Measurements from ENCODE around the gene GPR137B. TPM values are rescaled to one million over a fixed set of nuclear protein-coding genes. Genes with fewer than 3 reads are reported as not detected.

GPR137B gene
- total and polyA plus RNA-seq, 2 of the 4 experiments (the other 2 are of a cell fraction) = 4.5 to 12.3 TPM

DNA sequence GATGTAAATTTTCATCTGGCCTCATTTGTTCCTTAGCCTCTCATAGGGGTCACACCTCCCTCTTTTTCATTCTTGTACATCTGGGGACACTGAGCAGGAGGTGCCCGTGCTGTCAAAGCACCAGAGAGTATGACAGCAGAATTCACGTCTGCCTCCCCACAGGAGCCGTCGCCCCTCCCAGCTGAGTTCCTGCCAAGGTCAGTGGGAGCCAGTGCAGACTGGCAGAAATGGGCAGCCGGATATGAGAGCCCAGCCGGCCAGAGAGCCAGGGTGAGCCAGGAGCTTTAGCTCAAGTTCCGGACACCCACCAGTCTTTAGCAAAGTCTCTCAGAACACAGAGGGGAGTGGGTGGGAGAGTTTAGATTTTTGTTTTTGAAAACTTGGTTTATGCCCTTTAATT lies 21.9 kb downstream of the GPR137B start:
- CTCF ChIA-PET = no interaction called here
- Histone ChIP-seq H4K91ac (ENCODE audit: insufficient read depth, low read depth, low read length) (no peak overlapping the region), H2BK120ac (ENCODE audit: low read depth, low read length) (no peak overlapping the region), H3K4me1 (ENCODE audit: control insufficient read depth, insufficient read depth, low read length) (peaks cover 2% of the 10 kb centered on the region; the same call in 1 of the 2 replicates), H3K9ac (ENCODE audit: low read depth, low read length) (no peak overlapping the region), H4K8ac (ENCODE audit: low read depth in 2 of 2, low read length in 2 of 2) (no peak overlapping the region), H3K27ac (ENCODE audit: insufficient read depth, low read length) (no peak overlapping the region), H2AFZ (replicated peaks; ENCODE audit: low read length, poor library complexity) (no peak overlapping the region), H2BK20ac (ENCODE audit: low read depth, low read length) (no peak overlapping the region), H2AK5ac (ENCODE audit: low read depth, low read length) (no peak overlapping the region), H3K14ac (replicated peaks; ENCODE audit: low read depth, low read length) (no peak overlapping the region), H2BK15ac (ENCODE audit: low read depth, low read length) (no peak overlapping the region), H3K4ac (ENCODE audit: low read depth, low read length) (no peak overlapping the region), H4K5ac (ENCODE audit: low read depth, low read length) (no peak overlapping the region), H3K79me1 (ENCODE audit: low read depth in 1 of 2, low read length in 2 of 2) (peaks cover 0 to 3% of the 10 kb centered on the region in 2 experiments; a peak in 1 of 4 replicates), H3K27me3 (ENCODE audit: control insufficient read depth, insufficient read depth, low read length) (no peaks in the 10 kb centered on the region), H3K18ac (ENCODE audit: low read depth, low read length) (no peak overlapping the region), H3K4me2 (ENCODE audit: low read depth, low read length) (no peak overlapping the region), H2BK5ac (ENCODE audit: low read depth, low read length, poor library complexity, severe bottlenecking) (no peak overlapping the region), H2AK9ac (replicated peaks; ENCODE audit: low read depth, low read length, poor library complexity) (no peak overlapping the region), H3K36me3 (ENCODE audit: control insufficient read depth, insufficient read depth, low read length) (peaks cover 2% of the 10 kb centered on the region; the same call in 1 of the 2 replicates), H3K9me1 (ENCODE audit: insufficient read depth, low read length) (no peaks in the 10 kb centered on the region), H4K20me1 (ENCODE audit: insufficient read depth, low read length) (no peaks in the 10 kb centered on the region), H3K23ac (ENCODE audit: low read depth, low read length) (no peak overlapping the region), H3K56ac (ENCODE audit: extremely low read depth, insufficient read depth, low read length) (no peak overlapping the region), H3K9me3 (ENCODE audit: control insufficient read depth, insufficient read depth, low read length) (peaks cover 6% of the 10 kb centered on the region; the same call in 1 of the 2 replicates), H3K4me3 (ENCODE audit: insufficient read depth, low read depth, low read length) (no peak overlapping the region)
- no peak for ATAC-seq (ENCODE audit: low read depth)
- no peak for TF ChIP-seq RCOR1 (IDR thresholded peaks at IDR 0.05; ENCODE audit: insufficient replicate concordance, low read length)
- TF ChIP-seq, protein P1, sequence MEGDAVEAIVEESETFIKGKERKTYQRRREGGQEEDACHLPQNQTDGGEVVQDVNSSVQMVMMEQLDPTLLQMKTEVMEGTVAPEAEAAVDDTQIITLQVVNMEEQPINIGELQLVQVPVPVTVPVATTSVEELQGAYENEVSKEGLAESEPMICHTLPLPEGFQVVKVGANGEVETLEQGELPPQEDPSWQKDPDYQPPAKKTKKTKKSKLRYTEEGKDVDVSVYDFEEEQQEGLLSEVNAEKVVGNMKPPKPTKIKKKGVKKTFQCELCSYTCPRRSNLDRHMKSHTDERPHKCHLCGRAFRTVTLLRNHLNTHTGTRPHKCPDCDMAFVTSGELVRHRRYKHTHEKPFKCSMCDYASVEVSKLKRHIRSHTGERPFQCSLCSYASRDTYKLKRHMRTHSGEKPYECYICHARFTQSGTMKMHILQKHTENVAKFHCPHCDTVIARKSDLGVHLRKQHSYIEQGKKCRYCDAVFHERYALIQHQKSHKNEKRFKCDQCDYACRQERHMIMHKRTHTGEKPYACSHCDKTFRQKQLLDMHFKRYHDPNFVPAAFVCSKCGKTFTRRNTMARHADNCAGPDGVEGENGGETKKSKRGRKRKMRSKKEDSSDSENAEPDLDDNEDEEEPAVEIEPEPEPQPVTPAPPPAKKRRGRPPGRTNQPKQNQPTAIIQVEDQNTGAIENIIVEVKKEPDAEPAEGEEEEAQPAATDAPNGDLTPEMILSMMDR (conservative IDR thresholded peaks at IDR 0.05; ENCODE audit: low read depth, low read length) = no peak
- TF ChIP-seq FOS (IDR thresholded peaks at IDR 0.05; ENCODE audit: low read depth, low read length) = no peak
- no peak for TF ChIP-seq MAFK (IDR thresholded peaks at IDR 0.05; ENCODE audit: low read depth, low read length)
- no peak for TF ChIP-seq MXI1 (IDR thresholded peaks at IDR 0.05; ENCODE audit: borderline replicate concordance, low read depth, low read length)
- TF ChIP-seq, protein P2, sequence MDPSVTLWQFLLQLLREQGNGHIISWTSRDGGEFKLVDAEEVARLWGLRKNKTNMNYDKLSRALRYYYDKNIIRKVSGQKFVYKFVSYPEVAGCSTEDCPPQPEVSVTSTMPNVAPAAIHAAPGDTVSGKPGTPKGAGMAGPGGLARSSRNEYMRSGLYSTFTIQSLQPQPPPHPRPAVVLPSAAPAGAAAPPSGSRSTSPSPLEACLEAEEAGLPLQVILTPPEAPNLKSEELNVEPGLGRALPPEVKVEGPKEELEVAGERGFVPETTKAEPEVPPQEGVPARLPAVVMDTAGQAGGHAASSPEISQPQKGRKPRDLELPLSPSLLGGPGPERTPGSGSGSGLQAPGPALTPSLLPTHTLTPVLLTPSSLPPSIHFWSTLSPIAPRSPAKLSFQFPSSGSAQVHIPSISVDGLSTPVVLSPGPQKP (IDR thresholded peaks at IDR 0.05; ENCODE audit: borderline replicate concordance, low read depth, low read length) = no peak
- TF ChIP-seq RFX5 (IDR thresholded peaks at IDR 0.05; ENCODE audit: low read depth, low read length) = no peak
- TF ChIP-seq BHLHE40 (IDR thresholded peaks at IDR 0.05; ENCODE audit: low read depth, low read length) = no peak
- no peak for TF ChIP-seq MAZ (IDR thresholded peaks at IDR 0.05; ENCODE audit: borderline replicate concordance, low read depth, low read length)
- no peak for TF ChIP-seq POLR2A (IDR thresholded peaks at IDR 0.05; ENCODE audit: low read depth, low read length)
- no CpG with 5 or more reads among the region's 7 CpGs for WGBS, 2 experiments (ENCODE audit: extremely low coverage in 2 of 2, insufficient read length in 1 of 2)
- intact Hi-C loops (cut with micrococcal nuclease) (no loop called here), in situ Hi-C loops (cut with MboI; ENCODE audit: low sequenced_read_pairs) (no loop called here), dilution Hi-C loops (cut with HindIII; ENCODE audit: low sequenced_read_pairs, unreplicated experiment) (no loop called here)
- no peak for DNase-seq
- no TSS peak for BruUV-seq (replicated peaks)
- POLR2A ChIA-PET (ENCODE audit: unreplicated experiment) = no interaction called here
